Skeletal muscle satellite cell (primary cell): Measurements from ENCODE around the gene TTC23.

Source experiments
- H3K27me3 ChIP-seq: 2 replicates; pipeline ENCODE4 v1.7.0; 2013; ENCODE audit warnings: low read length; ENCODE audit not compliant: control insufficient read depth, insufficient read depth
- H3K36me3 ChIP-seq: 2 replicates; pipeline ENCODE4 v1.7.0; 2013; ENCODE audit warnings: mild to moderate bottlenecking, control low read depth, low read length; ENCODE audit not compliant: insufficient read depth
- H3K4me1 ChIP-seq: 2 replicates; pipeline ENCODE4 v1.7.0; 2013; ENCODE audit warnings: low read length; ENCODE audit not compliant: control insufficient read depth, insufficient read depth
- H3K4me2 ChIP-seq: 2 replicates; pipeline ENCODE4 v1.7.0; 2013; ENCODE audit warnings: mild to moderate bottlenecking, low read length
- H3K4me3 ChIP-seq: 2 replicates; pipeline ENCODE4 v1.7.0; 2013; ENCODE audit warnings: low read length
- H3K9ac ChIP-seq: 2 replicates; pipeline ENCODE4 v1.7.0; 2013; ENCODE audit warnings: mild to moderate bottlenecking, low read depth, low read length, moderate library complexity
- H3K9me3 ChIP-seq: replicated peaks from 2 replicates; pipeline ENCODE4 v1.7.0; 2013; ENCODE audit warnings: mild to moderate bottlenecking, control low read depth, low read length

The TTC23 gene

DNA sequence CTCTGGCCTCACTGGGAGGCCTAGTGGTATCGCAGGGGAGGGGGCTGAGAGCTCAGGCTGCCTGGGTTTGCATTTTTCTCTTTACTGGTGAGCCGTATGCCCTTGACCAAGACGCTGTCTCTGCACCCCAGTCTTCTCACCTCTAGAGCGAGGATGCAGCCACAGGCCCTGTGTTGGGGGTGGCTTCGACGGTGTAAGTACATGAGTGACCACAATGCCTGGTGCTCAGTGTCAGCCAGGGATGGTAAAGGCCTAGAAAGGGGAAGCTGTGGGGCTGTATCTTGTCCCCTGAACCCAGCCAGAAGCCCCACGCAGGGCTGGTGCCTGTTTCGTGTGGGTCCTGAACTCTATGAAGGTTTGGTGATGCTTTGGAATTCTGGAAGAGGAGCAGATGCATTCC, 124.7 kb downstream of the TTC23 start:
- Histone ChIP-seq H3K4me1 (peaks cover 29% of the 10 kb centered on the region), H3K36me3 (no peaks in the 10 kb centered on the region), H3K9ac (peak overlapping the region; percentile 58), H3K4me3 (no peak overlapping the region), H3K27me3 (no peaks in the 10 kb centered on the region), H3K4me2 (peak overlapping the region; percentile 81), H3K9me3 (no peaks in the 10 kb centered on the region)

DNA sequence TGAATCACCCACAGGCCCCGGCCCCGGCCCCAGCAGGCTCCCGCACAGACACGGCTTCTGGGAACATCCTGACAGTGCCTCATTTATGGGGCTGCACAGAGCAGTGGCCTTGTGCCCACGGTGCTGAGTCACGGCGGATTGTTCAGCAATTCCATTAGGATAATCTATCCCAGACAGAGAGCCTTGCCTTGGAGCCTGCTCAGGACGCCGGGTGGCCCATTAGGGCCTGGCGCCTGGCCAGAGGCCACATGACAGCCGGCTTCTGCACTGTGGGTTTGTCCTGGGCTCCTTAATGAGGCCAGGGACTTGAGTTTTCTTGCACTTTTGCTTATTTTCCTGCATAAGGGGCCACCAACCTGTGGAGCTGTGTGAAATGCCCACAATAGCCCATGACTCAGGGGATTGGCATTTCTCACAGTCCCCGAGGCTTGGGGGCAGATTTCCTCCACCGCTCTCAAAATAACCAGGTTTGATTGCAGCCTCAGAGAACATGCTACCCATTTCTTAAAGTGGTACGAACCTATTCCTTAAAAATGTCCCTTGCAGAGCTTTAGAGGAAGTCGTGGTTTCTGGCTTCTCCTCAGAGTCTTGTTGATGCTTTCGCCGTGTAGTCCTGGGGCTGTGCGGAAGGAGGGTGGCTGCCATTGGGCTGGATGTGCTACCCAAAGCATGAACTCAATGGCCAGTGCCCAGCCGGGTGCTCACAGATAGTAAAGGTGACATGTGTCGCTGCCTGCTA, 125.5 kb downstream of the TTC23 start:
- no peaks in the 10 kb centered on the region for H3K27me3 ChIP-seq
- no peaks in the 10 kb centered on the region for H3K36me3 ChIP-seq
- H3K4me3 ChIP-seq, result peak overlapping the region; percentile 33
- no peaks in the 10 kb centered on the region for H3K9me3 ChIP-seq
- H3K4me1 ChIP-seq, result peaks cover 29% of the 10 kb centered on the region
- peak overlapping the region; percentile 62 for H3K9ac ChIP-seq
- peak overlapping the region; percentile 81 for H3K4me2 ChIP-seq

DNA sequence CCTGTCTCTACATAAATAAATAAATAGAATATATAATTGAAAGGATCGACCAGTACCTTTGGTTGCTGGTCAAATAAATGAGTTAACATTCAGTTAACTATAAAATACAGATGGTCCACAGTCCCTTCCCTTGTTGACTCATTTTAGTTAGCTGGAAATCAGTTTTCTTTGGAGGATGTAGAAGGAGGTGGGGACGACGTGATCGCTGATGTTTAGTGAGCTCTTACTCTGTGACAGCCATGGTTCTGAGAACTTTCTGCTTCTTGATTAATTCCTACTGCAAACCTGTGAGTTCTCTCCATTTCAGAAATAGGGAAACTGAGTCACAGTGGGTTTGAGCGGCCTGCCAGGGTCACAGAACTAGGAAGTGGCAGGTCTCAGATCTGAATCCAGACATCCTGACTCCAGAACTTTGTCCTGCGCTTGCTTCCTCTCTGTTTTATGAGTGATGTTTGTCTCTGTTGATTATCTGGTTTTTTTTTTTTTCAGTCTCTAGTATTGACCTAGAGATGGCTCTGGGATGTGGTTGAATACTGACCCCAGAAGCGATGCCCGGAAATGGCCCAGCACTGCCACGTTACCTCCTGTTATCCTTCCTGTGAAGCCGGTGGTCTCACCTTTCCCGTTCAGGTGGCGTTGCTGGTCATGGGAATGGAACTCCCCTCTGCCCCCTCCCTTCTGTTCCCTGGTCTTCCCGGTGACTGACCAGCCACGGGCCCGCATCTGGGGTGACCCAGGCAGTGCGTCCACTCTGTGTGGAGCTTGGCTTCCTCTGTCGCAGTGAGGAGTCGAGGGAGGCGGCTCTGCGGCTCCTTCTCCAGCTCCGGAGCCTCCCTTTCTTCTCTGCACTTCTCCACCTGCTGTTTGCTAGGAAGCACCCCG, 126.3 kb downstream of the TTC23 start:
- no peaks in the 10 kb centered on the region for H3K9me3 ChIP-seq
- H3K4me2 ChIP-seq, result peak overlapping the region; percentile 81
- H3K9ac ChIP-seq, result peak overlapping the region; percentile 62
- peaks cover 29% of the 10 kb centered on the region for H3K4me1 ChIP-seq
- H3K36me3 ChIP-seq, result no peaks in the 10 kb centered on the region
- peak overlapping the region; percentile 33 for H3K4me3 ChIP-seq
- H3K27me3 ChIP-seq, result no peaks in the 10 kb centered on the region

DNA sequence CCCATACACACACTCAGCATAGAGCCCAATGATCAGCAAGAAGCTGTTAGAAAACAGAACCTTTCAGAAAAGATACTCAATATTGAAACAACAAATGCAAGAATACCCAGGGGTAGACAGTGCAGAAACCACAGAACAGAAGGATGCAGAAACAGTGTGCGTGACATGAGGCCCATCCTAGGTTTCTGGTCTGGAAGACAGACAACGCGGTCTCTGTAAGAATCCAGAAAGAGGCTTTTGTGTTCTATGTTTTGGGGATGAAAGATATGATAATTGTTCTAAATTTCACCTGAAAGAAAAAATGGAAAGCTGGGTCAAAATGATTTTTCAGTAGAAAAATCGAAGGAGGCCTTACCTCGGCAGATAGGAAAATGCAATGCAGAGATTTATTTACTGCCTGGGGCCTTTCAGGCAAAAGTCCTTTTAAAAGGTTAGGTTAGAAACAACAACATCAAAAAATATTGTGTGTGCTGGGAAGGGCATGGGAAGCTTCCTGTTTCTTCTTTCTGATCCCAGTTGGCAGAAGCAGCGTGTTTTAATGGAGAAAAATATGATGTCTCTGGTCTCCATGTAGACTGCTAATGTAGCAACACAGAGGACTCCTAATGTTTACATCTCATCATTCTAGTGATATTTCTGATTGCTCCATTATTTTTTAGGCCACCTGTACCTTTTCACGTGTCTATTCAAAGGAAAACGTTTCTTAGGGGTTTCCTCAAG, 127.5 kb downstream of the TTC23 start:
- Histone ChIP-seq H3K4me1 (peaks cover 29% of the 10 kb centered on the region), H3K9ac (no peak overlapping the region), H3K27me3 (no peaks in the 10 kb centered on the region), H3K4me3 (no peak overlapping the region), H3K36me3 (no peaks in the 10 kb centered on the region), H3K4me2 (no peak overlapping the region), H3K9me3 (no peaks in the 10 kb centered on the region)

DNA sequence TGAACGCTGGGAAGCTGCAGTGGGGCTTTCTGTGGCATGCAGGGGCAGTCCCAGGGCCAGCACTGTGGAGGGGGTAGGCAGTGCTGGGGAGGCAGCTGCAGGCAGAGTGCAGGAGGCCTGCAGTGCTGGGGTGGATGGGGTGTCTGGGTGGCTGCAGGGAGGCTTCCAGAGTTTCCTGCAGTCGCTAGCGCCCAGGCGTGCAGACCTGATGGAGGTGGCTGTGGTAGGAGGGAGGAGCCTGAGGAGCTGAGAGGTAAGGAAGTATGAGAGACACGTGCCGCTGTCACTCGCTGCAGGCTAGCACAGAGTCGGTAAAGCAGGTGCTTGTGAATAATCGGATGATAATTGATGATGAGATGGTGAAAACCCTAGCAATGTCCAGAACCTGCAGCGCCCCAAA, 128.2 kb downstream of the TTC23 start:
- Histone ChIP-seq H3K9me3 (no peaks in the 10 kb centered on the region), H3K4me1 (peaks cover 29% of the 10 kb centered on the region), H3K36me3 (no peaks in the 10 kb centered on the region), H3K4me3 (no peak overlapping the region), H3K9ac (no peak overlapping the region), H3K27me3 (no peaks in the 10 kb centered on the region), H3K4me2 (no peak overlapping the region)

DNA sequence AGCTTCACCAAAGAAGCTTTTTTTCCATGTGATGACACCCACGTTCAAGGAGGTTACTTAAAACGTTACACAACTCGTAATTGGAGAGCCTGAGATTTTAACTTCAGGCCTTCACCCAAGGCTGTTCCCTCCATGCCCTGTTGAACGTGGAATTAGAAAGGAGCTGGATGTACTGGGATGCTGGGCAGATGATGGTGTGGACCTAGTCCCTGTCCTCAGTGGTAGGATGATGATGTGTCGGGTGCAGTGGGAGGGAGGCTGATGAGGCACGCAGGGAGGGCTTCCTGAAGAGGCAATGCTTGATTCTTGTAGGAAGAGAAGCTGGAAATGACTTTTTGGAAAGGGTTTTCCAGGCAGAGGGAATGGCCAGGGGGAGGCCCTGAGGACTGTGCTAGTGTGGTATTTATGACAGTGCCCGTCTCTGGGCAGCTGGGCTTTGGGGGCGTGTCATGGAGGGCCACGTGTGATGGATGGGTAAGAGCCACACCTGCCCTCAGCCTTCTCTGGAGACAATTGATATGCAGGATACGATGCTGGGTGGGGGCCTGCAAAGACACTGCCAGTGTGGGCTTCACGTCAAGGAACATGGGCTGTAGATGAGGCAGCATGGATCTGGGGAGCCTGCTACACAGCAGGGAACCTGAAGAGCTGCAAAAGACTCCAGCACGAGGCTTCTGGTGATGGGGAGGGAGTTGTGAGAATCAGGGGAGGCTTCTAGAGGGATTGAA, 129.2 kb downstream of the TTC23 start:
- Histone ChIP-seq H3K9ac (no peak overlapping the region), H3K27me3 (no peaks in the 10 kb centered on the region), H3K36me3 (no peaks in the 10 kb centered on the region), H3K4me3 (no peak overlapping the region), H3K4me1 (peaks cover 24% of the 10 kb centered on the region), H3K4me2 (no peak overlapping the region), H3K9me3 (no peaks in the 10 kb centered on the region)

DNA sequence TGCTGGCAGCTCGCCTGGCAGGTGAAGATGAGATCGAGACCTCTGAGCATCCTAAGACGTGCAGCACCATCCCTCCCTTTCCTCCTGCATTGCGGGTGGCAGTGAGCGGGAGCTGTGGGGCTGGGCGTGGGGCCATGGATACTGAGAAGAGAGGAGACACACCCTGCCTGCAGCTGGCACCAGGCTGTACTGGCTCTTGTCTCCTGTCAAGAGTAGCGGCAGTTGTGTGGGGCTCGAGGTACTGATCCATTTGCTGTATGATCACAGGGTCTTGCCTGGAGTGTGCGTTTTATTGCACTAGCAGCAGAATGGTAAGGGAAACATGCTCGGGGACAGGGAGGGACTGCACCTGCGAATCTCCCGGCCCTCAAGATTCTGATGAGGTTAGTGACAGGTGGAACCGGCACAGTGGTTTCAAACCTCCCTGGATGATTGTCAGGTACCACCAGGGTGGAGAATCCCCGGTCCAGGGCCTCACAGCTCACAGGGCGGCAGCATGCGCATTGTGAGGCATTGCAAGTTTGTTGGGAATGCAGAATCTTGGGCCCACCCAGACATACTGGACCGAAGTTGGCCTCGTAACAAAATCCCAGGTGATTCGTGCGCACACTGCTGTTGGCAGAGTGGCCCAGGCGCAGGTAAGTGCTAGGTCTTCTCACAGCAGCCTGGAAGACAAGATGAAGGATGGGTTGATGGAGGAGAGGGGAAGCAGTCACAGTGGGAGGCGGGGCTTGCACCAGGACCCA, 130.4 kb downstream of the TTC23 start:
- Histone ChIP-seq H3K9me3 (no peaks in the 10 kb centered on the region), H3K4me2 (no peak overlapping the region), H3K4me1 (peaks cover 12% of the 10 kb centered on the region), H3K9ac (no peak overlapping the region), H3K27me3 (no peaks in the 10 kb centered on the region), H3K4me3 (no peak overlapping the region), H3K36me3 (no peaks in the 10 kb centered on the region)

DNA sequence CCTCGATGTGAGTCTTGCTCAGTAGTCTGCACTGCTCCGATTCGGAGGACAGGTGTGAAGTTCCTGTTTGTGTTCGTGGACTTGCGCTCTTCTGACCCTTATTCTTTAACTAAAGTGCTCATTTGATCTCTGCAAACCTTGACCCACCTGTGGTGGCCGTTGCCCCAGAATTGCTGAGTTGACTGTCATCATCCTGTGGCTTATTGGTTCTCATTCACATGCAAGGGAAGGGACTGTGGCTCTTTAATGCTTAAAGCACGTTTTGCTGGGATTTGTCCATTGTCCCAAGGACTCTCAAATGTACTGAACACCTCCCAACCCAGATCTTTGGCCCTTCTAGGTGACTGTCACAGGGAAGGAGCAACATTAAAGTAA, 131.1 kb downstream of the TTC23 start:
- H3K9ac ChIP-seq, result no peak overlapping the region
- no peaks in the 10 kb centered on the region for H3K9me3 ChIP-seq
- peaks cover 5% of the 10 kb centered on the region for H3K4me1 ChIP-seq
- no peaks in the 10 kb centered on the region for H3K36me3 ChIP-seq
- H3K27me3 ChIP-seq, result no peaks in the 10 kb centered on the region
- H3K4me3 ChIP-seq, result no peak overlapping the region
- no peak overlapping the region for H3K4me2 ChIP-seq

DNA sequence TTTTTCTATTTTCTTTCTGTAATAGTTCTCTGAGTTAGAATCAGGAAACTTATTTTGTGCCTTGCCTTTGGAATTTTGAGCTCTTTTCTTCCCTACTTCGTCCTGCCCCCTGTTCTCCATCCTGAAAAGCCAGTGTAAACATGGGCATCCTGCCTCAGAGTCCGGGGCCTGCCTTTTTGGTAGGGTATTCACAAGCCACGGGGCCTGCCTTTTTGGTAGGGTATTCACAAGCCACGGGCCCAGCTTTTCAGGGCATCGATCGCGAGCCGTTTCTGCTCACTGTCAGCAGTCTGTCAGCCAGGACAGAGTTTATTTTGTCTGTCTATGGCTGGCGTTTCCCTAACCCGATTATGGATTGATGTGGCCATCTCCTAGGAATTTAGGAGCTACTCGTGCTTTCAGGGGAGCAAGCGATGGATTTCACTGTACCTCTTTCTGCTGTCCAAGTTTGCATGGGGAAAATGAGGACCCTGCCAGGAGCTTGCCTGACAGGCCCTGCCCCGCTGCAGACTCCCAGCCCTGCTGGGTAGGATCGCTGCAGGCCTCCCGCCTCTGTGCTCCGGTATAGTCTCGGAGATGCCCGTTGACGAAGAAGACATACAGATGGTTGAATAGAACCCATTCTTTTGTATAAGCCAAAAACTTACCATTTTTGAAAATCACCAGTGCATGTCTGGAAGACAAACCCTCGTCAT, 131.7 kb downstream of the TTC23 start:
- no peaks in the 10 kb centered on the region for H3K36me3 ChIP-seq
- no peaks in the 10 kb centered on the region for H3K27me3 ChIP-seq
- no peak overlapping the region for H3K4me3 ChIP-seq
- H3K9ac ChIP-seq, result no peak overlapping the region
- no peaks in the 10 kb centered on the region for H3K9me3 ChIP-seq
- H3K4me2 ChIP-seq, result no peak overlapping the region
- H3K4me1 ChIP-seq, result no peaks in the 10 kb centered on the region

DNA sequence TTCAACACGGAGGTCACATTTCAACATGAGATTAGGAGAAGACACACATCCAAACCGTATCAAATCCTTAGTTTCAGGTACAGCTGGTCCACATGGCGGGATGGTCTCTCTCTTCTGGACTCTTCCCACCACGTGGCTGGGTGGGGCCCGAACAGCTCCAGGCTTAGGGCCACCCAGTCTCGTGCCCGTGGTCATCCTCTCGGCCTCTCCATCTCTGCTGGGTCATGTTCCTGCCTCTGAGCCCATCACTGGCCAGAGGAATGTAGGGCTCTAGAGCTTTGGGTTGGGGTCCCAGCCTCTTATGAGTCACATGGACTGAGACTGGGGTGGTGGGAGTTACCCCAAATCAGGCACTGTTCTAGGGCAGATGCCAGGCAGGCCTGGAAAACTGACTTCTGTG, 132.3 kb downstream of the TTC23 start:
- Histone ChIP-seq H3K27me3 (no peaks in the 10 kb centered on the region), H3K9ac (no peak overlapping the region), H3K4me1 (no peaks in the 10 kb centered on the region), H3K9me3 (no peaks in the 10 kb centered on the region), H3K36me3 (no peaks in the 10 kb centered on the region), H3K4me2 (no peak overlapping the region), H3K4me3 (no peak overlapping the region)
